Measurements from ENCODE around the gene GALNT11. TPM values are rescaled to one million over a fixed set of nuclear protein-coding genes. Genes with fewer than 3 reads are reported as not detected.
A peak's percentile ranks its signal among the peaks of the same experiment; 100 is the strongest.

The GALNT11 gene
- total RNA-seq, 8 experiments from 2014 or later, result 24.8 to 53.0 (median 32.8) TPM

- 87 to 100% (median 99%) methylated on average over 2 to 8 of the region's 8 CpGs; no CpG with 5 or more reads in 2 of the 10 experiments for WGBS, 10 experiments
- no peak for ATAC-seq (replicated peaks in 6 of 8)
- in situ Hi-C loops (cut with MboI; ENCODE audit: low pct_unique_long_range_greater_than_20kb in 2 of 9, low sequenced_read_pairs in 9 of 9, unreplicated experiment in 9 of 9), result no loop called here
- Histone ChIP-seq H3K4me1 (replicated peaks in 1 of 2) (no peaks in the 10 kb centered on the region), H3K4me3 (no peak overlapping the region), H3K27ac (no peak overlapping the region)
Observed at GRCh38 chr7:152117356-152117755, 91.9 kb downstream of the GALNT11 start.

- 86 to 100% (median 96%) methylated on average over 1 to 6 of the region's 6 CpGs; no CpG with 5 or more reads in 2 of the 10 experiments for WGBS, 10 experiments
- in situ Hi-C loops (cut with MboI; ENCODE audit: low pct_unique_long_range_greater_than_20kb in 2 of 9, low sequenced_read_pairs in 9 of 9, unreplicated experiment in 9 of 9), result no loop called here
- Histone ChIP-seq H3K27ac (no peak overlapping the region), H3K4me3 (no peak overlapping the region), H3K4me1 (replicated peaks in 1 of 2) (no peaks in the 10 kb centered on the region)
- ATAC-seq (replicated peaks in 6 of 8), result no peak
Observed at GRCh38 chr7:152120210-152120609, 94.7 kb downstream of the GALNT11 start.

DNA sequence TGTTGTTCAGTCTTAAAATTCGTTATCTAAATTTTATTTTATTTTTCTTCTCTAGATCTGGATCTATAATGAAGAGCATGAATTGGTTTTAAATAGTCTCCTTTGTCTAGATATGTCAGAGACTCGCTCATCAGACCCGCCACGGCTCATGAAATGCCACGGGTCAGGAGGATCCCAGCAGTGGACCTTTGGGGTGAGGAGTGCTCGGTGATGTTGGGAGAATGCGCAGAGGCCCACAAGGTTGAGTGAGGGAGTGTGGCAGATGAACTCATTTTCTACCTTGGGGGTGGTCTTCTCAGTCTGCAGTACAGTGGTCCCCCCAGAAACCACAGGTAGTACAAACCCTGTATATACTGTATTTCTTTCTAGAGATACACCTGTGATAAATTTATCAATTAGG, 95.3 kb downstream of the GALNT11 start:
- Histone ChIP-seq H3K4me3 (no peak overlapping the region), H3K27ac (no peak overlapping the region), H3K4me1 (replicated peaks in 1 of 2) (no peaks in the 10 kb centered on the region)
- WGBS, 10 experiments, result 93 to 100% (median 100%) methylated on average over 1 to 7 of the region's 7 CpGs; no CpG with 5 or more reads in 1 of the 10 experiments
- ATAC-seq (replicated peaks in 6 of 8), result no peak
- in situ Hi-C loops (cut with MboI; ENCODE audit: low pct_unique_long_range_greater_than_20kb in 2 of 9, low sequenced_read_pairs in 9 of 9, unreplicated experiment in 9 of 9), result no loop called here

- H3K27ac ChIP-seq, result no peak overlapping the region
- no peaks in the 10 kb centered on the region for H3K4me1 ChIP-seq (replicated peaks in 1 of 2)
- no peak for ATAC-seq (replicated peaks in 6 of 8)
- 87 to 100% (median 94%) methylated on average over 2 to 7 of the region's 9 CpGs; no CpG with 5 or more reads in 3 of the 10 experiments for WGBS, 10 experiments
- H3K4me3 ChIP-seq, result no peak overlapping the region
- in situ Hi-C loops (cut with MboI; ENCODE audit: low pct_unique_long_range_greater_than_20kb in 2 of 9, low sequenced_read_pairs in 9 of 9, unreplicated experiment in 9 of 9), result no loop called here
Observed at GRCh38 chr7:152121432-152121831, 96.0 kb downstream of the GALNT11 start.

GRCh38 chr7:152122540-152122939, 97.1 kb downstream of the GALNT11 start:
- in situ Hi-C loops (cut with MboI; ENCODE audit: low pct_unique_long_range_greater_than_20kb in 2 of 9, low sequenced_read_pairs in 9 of 9, unreplicated experiment in 9 of 9), result no loop called here
- no peak for ATAC-seq (replicated peaks in 6 of 8)
- Histone ChIP-seq H3K4me1 (replicated peaks in 1 of 2) (no peaks in the 10 kb centered on the region), H3K27ac (no peak overlapping the region), H3K4me3 (no peak overlapping the region)
- WGBS, 10 experiments, result 100% methylated on average over 1 of the region's 1 CpG; no CpG with 5 or more reads in 4 of the 10 experiments

- in situ Hi-C loops (cut with MboI; ENCODE audit: low pct_unique_long_range_greater_than_20kb in 2 of 9, low sequenced_read_pairs in 9 of 9, unreplicated experiment in 9 of 9), result no loop called here
Observed at GRCh38 chr7:152126741-152127140, 101.3 kb downstream of the GALNT11 start.

DNA sequence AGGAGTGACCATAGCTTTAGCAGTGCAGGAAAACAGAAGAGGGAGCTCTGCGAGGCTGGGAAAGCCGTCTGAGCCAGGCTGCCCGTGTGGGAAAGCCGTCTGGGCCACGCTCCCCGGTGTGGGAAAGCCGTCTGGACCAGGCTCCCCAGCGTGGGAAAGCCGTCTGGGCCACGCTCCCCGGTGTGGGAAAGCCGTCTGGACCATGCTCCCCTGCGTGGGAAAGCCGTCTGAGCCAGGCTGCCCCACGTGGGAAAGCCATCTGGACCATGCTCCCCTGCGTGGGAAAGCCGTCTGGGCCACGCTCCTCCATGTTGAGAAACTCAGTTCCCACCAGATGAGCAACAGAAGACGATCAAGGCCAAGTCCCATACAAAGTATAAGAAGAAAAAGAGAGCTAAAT, 101.8 kb downstream of the GALNT11 start:
- in situ Hi-C loops (cut with MboI; ENCODE audit: low pct_unique_long_range_greater_than_20kb in 2 of 9, low sequenced_read_pairs in 9 of 9, unreplicated experiment in 9 of 9), result no loop called here
- H3K4me1 ChIP-seq (replicated peaks in 1 of 2), result no peaks in the 10 kb centered on the region
- ATAC-seq (replicated peaks in 6 of 8), result no peak

More at GRCh38 chr7:152126741-152127140, 101.3 kb downstream of the GALNT11 start:
- Histone ChIP-seq H3K4me1 (replicated peaks in 1 of 2) (no peaks in the 10 kb centered on the region), H3K4me3 (no peak overlapping the region), H3K27ac (no peak overlapping the region)
- 80 to 100% methylated on average over 1 of the region's 7 CpGs; no CpG with 5 or more reads in 8 of the 10 experiments for WGBS, 10 experiments
- ATAC-seq (replicated peaks in 6 of 8), result no peak

GRCh38 chr7:152128252-152128651, 102.8 kb downstream of the GALNT11 start:
- Histone ChIP-seq H3K4me3 (no peak overlapping the region), H3K4me1 (replicated peaks in 1 of 2) (no peaks in the 10 kb centered on the region), H3K27ac (no peak overlapping the region)
- WGBS, 10 experiments, result 94 to 100% (median 98%) methylated on average over 2 to 6 of the region's 20 CpGs; no CpG with 5 or more reads in 4 of the 10 experiments
- no peak for ATAC-seq (replicated peaks in 6 of 8)
- in situ Hi-C loops (cut with MboI; ENCODE audit: low pct_unique_long_range_greater_than_20kb in 2 of 9, low sequenced_read_pairs in 9 of 9, unreplicated experiment in 9 of 9), result no loop called here

More for the DNA sequence above, 101.8 kb downstream of the GALNT11 start:
- 88 to 100% (median 92%) methylated on average over 1 to 8 of the region's 19 CpGs; no CpG with 5 or more reads in 2 of the 10 experiments for WGBS, 10 experiments
- Histone ChIP-seq H3K27ac (no peak overlapping the region), H3K4me3 (no peak overlapping the region)

DNA sequence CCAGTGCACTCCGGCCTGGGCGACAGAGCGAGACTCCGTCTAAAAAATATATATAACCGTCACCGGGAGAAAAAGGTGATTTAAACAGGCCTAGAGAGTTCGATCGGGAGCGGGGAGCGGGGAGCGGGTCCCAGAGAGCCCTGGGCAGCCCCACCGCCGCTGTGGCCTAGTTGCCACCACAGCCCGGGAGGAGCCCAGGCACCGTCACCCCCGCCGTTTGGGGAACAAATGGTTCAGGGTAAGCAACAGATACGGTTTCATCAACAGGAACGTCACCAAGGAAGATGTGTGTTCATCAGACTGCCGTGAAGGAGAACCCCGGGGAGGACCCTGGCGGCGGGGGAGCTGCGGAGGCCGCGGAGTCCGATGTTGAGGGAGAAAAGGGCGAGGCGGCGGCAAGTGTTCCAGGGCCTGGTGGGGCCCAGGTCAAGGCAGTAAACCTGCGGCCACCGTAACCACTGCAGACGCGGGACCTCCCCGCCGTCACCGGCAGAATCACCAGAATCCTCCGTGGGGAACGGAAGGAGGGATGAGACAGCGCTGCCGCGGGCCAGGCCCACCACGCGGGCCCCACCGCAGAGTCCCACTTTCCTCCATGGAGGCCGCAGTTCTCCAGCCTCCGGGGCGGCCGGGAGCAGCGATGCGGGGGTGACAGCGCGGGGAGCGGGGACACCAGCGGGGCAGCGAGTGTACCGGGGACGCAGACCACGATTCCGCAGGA, 103.4 kb downstream of the GALNT11 start:
- Histone ChIP-seq H3K4me3 (no peak overlapping the region), H3K27ac (no peak overlapping the region), H3K4me1 (replicated peaks in 1 of 2) (no peaks in the 10 kb centered on the region)
- WGBS, 10 experiments, result 95 to 100% (median 100%) methylated on average over 3 to 23 of the region's 60 CpGs; no CpG with 5 or more reads in 5 of the 10 experiments
- ATAC-seq (replicated peaks in 6 of 8), result no peak
- in situ Hi-C loops (cut with MboI; ENCODE audit: low pct_unique_long_range_greater_than_20kb in 2 of 9, low sequenced_read_pairs in 9 of 9, unreplicated experiment in 9 of 9), result no loop called here

DNA sequence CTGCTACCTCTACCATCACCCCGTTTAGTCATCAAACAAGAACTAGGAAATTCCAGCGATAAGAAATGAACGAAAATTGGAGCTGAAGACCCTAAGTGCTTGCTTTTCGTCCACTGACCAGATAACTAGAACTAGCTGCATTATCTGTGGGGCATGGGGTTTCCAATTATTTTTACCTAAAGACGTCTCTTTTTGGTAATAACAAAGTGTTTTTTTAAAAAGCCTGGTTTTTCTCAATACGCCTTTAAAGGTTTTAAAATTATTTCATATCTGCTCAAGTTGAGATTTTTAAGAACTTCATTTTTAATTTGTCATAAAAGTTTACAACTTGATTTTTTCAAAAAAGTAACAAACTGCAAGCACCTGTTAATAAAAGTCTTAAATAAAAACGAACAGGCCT, 104.2 kb downstream of the GALNT11 start:
- H3K4me1 ChIP-seq (replicated peaks in 1 of 2), result no peaks in the 10 kb centered on the region
- in situ Hi-C loops (cut with MboI; ENCODE audit: low pct_unique_long_range_greater_than_20kb in 2 of 9, low sequenced_read_pairs in 9 of 9, unreplicated experiment in 9 of 9), result no loop called here
- no peak overlapping the region for H3K27ac ChIP-seq
- H3K4me3 ChIP-seq, result no peak overlapping the region
- 75 to 100% (median 96%) methylated on average over 3 to 7 of the region's 7 CpGs for WGBS, 10 experiments
- no peak for ATAC-seq (replicated peaks in 6 of 8)

DNA sequence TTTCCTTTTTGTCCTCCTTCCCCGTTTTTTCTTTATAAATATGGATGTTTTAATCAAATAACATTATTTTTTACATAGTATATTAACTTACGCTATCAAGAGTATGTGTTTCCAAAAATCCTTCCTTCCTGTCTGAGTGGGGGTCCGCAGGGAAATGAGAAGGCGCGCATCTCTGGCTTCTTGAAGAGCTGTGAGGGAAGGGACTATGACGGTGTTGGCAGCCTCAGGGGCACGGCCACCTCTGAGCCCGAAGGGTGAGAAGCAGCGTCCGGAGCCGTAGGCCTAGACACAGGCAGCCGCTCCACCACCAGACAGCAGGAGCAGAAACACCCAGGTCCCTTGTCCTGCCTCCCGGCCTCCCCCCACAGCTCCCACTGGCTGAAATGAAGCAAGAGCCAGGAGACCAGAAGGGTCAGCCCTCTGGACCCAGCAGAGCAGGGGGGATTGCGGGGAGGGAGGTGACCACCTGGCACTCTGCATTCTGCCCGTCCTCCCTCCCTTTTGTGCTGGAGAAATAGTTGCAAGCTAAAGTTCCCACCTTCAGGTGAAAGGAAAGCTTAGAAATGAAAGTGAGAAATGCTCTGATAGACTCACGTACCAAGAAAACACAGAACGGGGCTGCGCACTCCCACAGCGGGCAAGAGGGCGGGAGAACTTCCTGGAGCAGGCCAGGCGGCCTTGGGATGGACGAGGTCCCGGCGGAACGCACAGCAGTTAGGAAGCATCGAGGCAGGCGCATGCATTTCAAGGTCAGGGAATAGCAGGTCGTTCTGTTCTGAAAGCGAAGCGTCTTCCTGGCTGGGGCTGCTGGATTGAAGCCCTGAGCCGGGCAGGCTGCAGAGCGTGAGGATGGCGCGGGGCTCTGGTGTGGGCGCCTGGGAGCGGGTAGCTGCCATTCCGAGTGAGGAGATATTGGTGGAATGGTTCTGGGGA, 105.5 kb downstream of the GALNT11 start:
- H3K27ac ChIP-seq, result no peak overlapping the region
- WGBS, 10 experiments, result 89 to 100% (median 94%) methylated on average over 1 to 17 of the region's 37 CpGs
- no peak overlapping the region for H3K4me3 ChIP-seq
- no peaks in the 10 kb centered on the region for H3K4me1 ChIP-seq (replicated peaks in 1 of 2)
- ATAC-seq (replicated peaks in 6 of 8), result no peak
- in situ Hi-C loops (cut with MboI; ENCODE audit: low pct_unique_long_range_greater_than_20kb in 2 of 9, low sequenced_read_pairs in 9 of 9, unreplicated experiment in 9 of 9), result no loop called here

DNA sequence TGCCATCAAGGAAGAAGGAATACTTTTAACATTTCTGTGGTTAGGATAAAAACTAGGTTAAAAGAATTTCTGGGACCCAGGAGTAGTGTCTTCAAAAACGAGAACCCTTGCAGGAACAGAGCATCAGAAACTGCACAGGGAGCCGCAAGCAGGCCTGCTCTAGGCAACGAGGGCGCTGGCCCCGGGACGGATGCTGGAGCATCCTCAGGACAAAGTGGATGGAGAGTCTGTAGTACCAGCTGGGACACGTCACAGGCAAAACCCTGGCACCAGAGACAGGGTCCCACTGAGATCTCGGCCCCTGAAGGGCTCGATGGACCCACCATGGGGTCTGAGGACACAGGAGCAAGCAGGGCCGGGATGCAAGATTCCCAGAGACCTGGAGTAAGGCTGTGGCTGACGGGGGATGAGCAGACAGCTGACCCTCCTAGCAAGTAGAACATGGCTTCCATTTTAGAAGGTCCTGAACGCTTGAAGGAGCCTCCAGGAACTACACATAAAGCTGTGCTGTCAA, 106.6 kb downstream of the GALNT11 start:
- no peak overlapping the region for H3K4me3 ChIP-seq
- ATAC-seq (replicated peaks in 6 of 8), result no peak
- H3K27ac ChIP-seq, result no peak overlapping the region
- WGBS, 10 experiments, result 70 to 100% (median 88%) methylated on average over 1 to 7 of the region's 12 CpGs; no CpG with 5 or more reads in 4 of the 10 experiments
- H3K4me1 ChIP-seq (replicated peaks in 1 of 2), result peaks cover 3 to 8% of the 10 kb centered on the region in 2 donors
- in situ Hi-C loops (cut with MboI; ENCODE audit: low pct_unique_long_range_greater_than_20kb in 2 of 9, low sequenced_read_pairs in 9 of 9, unreplicated experiment in 9 of 9), result no loop called here

DNA sequence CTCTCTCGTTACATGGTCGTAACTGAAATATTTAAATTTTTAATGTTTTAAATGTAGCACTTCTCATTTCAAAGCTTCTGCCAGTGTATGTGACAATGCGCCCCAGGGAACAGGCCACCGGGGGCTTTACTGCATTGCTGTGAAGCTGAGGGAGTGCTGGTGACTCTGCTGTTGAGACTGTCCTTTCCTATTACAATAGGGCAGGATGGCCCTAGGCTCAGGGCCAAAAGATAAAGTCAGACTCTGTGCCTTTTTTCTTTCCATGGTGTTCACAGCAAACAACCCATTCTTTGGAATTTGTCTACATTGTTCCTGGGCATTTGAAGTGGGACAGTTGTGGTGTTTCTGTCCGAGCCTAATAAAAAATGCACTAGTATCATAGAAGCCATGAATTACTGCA, 107.3 kb downstream of the GALNT11 start:
- Histone ChIP-seq H3K27ac (no peak overlapping the region), H3K4me1 (replicated peaks in 1 of 2) (peaks cover 3 to 14% of the 10 kb centered on the region in 2 donors), H3K4me3 (no peak overlapping the region)
- in situ Hi-C loops (cut with MboI; ENCODE audit: low pct_unique_long_range_greater_than_20kb in 2 of 9, low sequenced_read_pairs in 9 of 9, unreplicated experiment in 9 of 9), result no loop called here
- WGBS, 10 experiments, result 83 to 100% (median 95%) methylated on average over 1 to 5 of the region's 5 CpGs; no CpG with 5 or more reads in 4 of the 10 experiments
- peak in 1 of 8 experiments; percentile 11 for ATAC-seq (replicated peaks in 6 of 8)

Measured in motor neuron (in vitro differentiated cells).